IMR-90 (cell line): ENCODE measurements around the gene GABRR1. TPM values are rescaled to one million over a fixed set of nuclear protein-coding genes. Genes with fewer than 3 reads are reported as not detected.

ENCODE experiments used
- ATAC-seq: fragments of 200-7000 bp; cut with Tn5 transposase; 2 replicates; pipeline ENCODE4 v1.9.1; 2020; ENCODE audit warnings: low read depth, mild to moderate bottlenecking, moderate library complexity
- BruUV-seq: library from RNA; stranded (reverse); fragments of 400-500 nt; replicated peaks from 2 replicates; lab custom pipeline; 2021; lab: Mats Ljungman, UMichigan
- CTCF ChIA-PET: fragments of 300-600 bp; formaldehyde crosslinking; extraction: SDS; loops from one replicate; lab custom pipeline; 2021; ENCODE audit warnings: antibody characterized with exemption; lab: Yijun Ruan, JAX
- POLR2A ChIA-PET: fragments of 300-600 bp; sonication (Branson Sonifier 250); formaldehyde crosslinking; loops from one replicate; lab custom pipeline; 2022; ENCODE audit warnings: antibody characterized with exemption; ENCODE audit not compliant: unreplicated experiment; lab: Charles Lee
- DNase-seq: peaks from one replicate; pipeline ENCODE4 v3.0.0; 2013
- H2AFZ ChIP-seq: replicated peaks from 2 replicates; pipeline ENCODE3; 2013; ENCODE audit warnings: low read length, mild to moderate bottlenecking; ENCODE audit not compliant: poor library complexity
- H2AK5ac ChIP-seq: 2 replicates; pipeline ENCODE4 v1.6.1; 2013; ENCODE audit warnings: low read depth, low read length, inconsistent platforms
- H2AK9ac ChIP-seq: replicated peaks from 2 replicates; pipeline ENCODE3; 2013; ENCODE audit warnings: mild to moderate bottlenecking, low read depth, low read length, moderate library complexity; ENCODE audit not compliant: poor library complexity
- H2BK120ac ChIP-seq: 2 replicates; pipeline ENCODE4 v1.6.1; 2013; ENCODE audit warnings: low read depth, low read length, inconsistent platforms
- H2BK15ac ChIP-seq: 3 replicates; pipeline ENCODE4 v1.6.1; 2013; ENCODE audit warnings: low read depth, low read length, inconsistent platforms
- H2BK20ac ChIP-seq: 2 replicates; pipeline ENCODE4 v1.6.1; 2013; ENCODE audit warnings: low read depth, mild to moderate bottlenecking, inconsistent platforms, low read length, moderate library complexity
- H2BK5ac ChIP-seq: 2 replicates; pipeline ENCODE4 v1.6.1; 2013; ENCODE audit warnings: mild to moderate bottlenecking, low read depth, low read length, inconsistent platforms; ENCODE audit not compliant: poor library complexity, severe bottlenecking
- H3K14ac ChIP-seq: replicated peaks from 2 replicates; pipeline ENCODE4 v1.6.1; 2013; ENCODE audit warnings: low read depth, low read length, inconsistent platforms
- H3K18ac ChIP-seq: 2 replicates; pipeline ENCODE4 v1.6.1; 2013; ENCODE audit warnings: low read depth, low read length, control low read depth
- H3K23ac ChIP-seq: 2 replicates; pipeline ENCODE4 v1.6.1; 2013; ENCODE audit warnings: low read depth, low read length, inconsistent platforms
- H3K27ac ChIP-seq: 2 replicates; pipeline ENCODE4 v1.5.1; 2013; ENCODE audit warnings: mild to moderate bottlenecking, control low read depth, low read length; ENCODE audit not compliant: insufficient read depth
- H3K27me3 ChIP-seq: 2 replicates; pipeline ENCODE4 v1.6.1; 2013; ENCODE audit warnings: low read length; ENCODE audit not compliant: control insufficient read depth, insufficient read depth
- H3K36me3 ChIP-seq: 2 replicates; pipeline ENCODE4 v1.6.1; 2013; ENCODE audit warnings: low read length, mixed read lengths; ENCODE audit not compliant: control insufficient read depth, insufficient read depth
- H3K4ac ChIP-seq: 2 replicates; pipeline ENCODE4 v1.6.1; 2013; ENCODE audit warnings: low read depth, low read length, inconsistent platforms
- H3K4me1 ChIP-seq: 2 replicates; pipeline ENCODE4 v1.6.1; 2013; ENCODE audit warnings: low read length, mixed read lengths; ENCODE audit not compliant: control insufficient read depth, insufficient read depth
- H3K4me2 ChIP-seq: 2 replicates; pipeline ENCODE4 v1.6.1; 2013; ENCODE audit warnings: low read depth, mild to moderate bottlenecking, control low read depth, low read length, moderate library complexity
- H3K4me3 ChIP-seq: 2 replicates; pipeline ENCODE4 v1.5.1; 2013; ENCODE audit warnings: low read depth, mild to moderate bottlenecking, control low read depth, low read length, moderate library complexity; ENCODE audit not compliant: insufficient read depth
- H3K56ac ChIP-seq: 2 replicates; pipeline ENCODE4 v1.6.1; 2013; ENCODE audit warnings: low read length, inconsistent platforms; ENCODE audit not compliant: insufficient read depth; ENCODE audit errors: extremely low read depth
- H3K79me1 ChIP-seq, 2 experiments: 2 replicates each; pipeline ENCODE4 v1.6.1; 2013; ENCODE audit warnings: low read length in 2 of 2, inconsistent platforms in 1 of 2, low read depth in 1 of 2
- H3K9ac ChIP-seq: 2 replicates; pipeline ENCODE4 v1.6.1; 2013; ENCODE audit warnings: low read depth, low read length, control low read depth
- H3K9me1 ChIP-seq: 2 replicates; pipeline ENCODE4 v1.6.1; 2013; ENCODE audit warnings: low read length, inconsistent platforms; ENCODE audit not compliant: insufficient read depth
- H3K9me3 ChIP-seq: 2 replicates; pipeline ENCODE4 v1.6.1; 2013; ENCODE audit warnings: low read length; ENCODE audit not compliant: control insufficient read depth, insufficient read depth
- H4K20me1 ChIP-seq: 2 replicates; pipeline ENCODE4 v1.6.1; 2013; ENCODE audit warnings: low read length, inconsistent platforms; ENCODE audit not compliant: insufficient read depth
- H4K5ac ChIP-seq: 2 replicates; pipeline ENCODE4 v1.6.1; 2013; ENCODE audit warnings: mild to moderate bottlenecking, low read depth, low read length, control low read depth
- H4K8ac ChIP-seq, 2 experiments: 2 replicates each; pipeline ENCODE4 v1.6.1; 2013; ENCODE audit warnings: low read depth in 2 of 2, low read length in 2 of 2, control low read depth in 1 of 2, inconsistent platforms in 1 of 2
- H4K91ac ChIP-seq: 2 replicates; pipeline ENCODE4 v1.6.1; 2013; ENCODE audit warnings: low read depth, low read length, inconsistent platforms; ENCODE audit not compliant: insufficient read depth
- BHLHE40 ChIP-seq: fragments of 150-350 bp; IDR thresholded peaks from 2 replicates; pipeline ENCODE4 v1.6.1; 2016; ENCODE audit warnings: mild to moderate bottlenecking, low read depth, low read length
- CEBPB ChIP-seq: IDR thresholded peaks from 2 replicates; pipeline ENCODE4 v1.6.1; 2012; ENCODE audit warnings: low read depth, low read length, improper control_type of control experiment
- CHD1 ChIP-seq: IDR thresholded peaks from 2 replicates; pipeline ENCODE4 v1.6.1; 2012; ENCODE audit warnings: low read depth, low read length, improper control_type of control experiment
- ELK1 ChIP-seq: fragments of 150-350 bp; IDR thresholded peaks from 2 replicates; pipeline ENCODE4 v1.6.1; 2016; ENCODE audit warnings: low read depth, mild to moderate bottlenecking, low read length, moderate library complexity, borderline replicate concordance
- FOS ChIP-seq: fragments of 150-350 bp; IDR thresholded peaks from 2 replicates; pipeline ENCODE4 v1.6.1; 2016; ENCODE audit warnings: low read depth, low read length
- MAFK ChIP-seq: IDR thresholded peaks from 2 replicates; pipeline ENCODE4 v1.6.1; 2012; ENCODE audit warnings: low read depth, low read length, improper control_type of control experiment
- MAZ ChIP-seq: IDR thresholded peaks from 2 replicates; pipeline ENCODE4 v1.6.1; 2012; ENCODE audit warnings: low read depth, mild to moderate bottlenecking, low read length, improper control_type of control experiment, moderate library complexity, borderline replicate concordance
- MXI1 ChIP-seq: IDR thresholded peaks from 2 replicates; pipeline ENCODE4 v1.6.1; 2012; ENCODE audit warnings: low read depth, mild to moderate bottlenecking, low read length, moderate library complexity, borderline replicate concordance
- NFE2L2 ChIP-seq: fragments of 150-350 bp; IDR thresholded peaks from 2 replicates; pipeline ENCODE4 v1.6.1; 2016; ENCODE audit warnings: low read depth, mild to moderate bottlenecking, low read length
- POLR2A ChIP-seq: IDR thresholded peaks from 2 replicates; pipeline ENCODE4 v1.6.1; 2012; ENCODE audit warnings: mild to moderate bottlenecking, low read depth, low read length
- RAD21 ChIP-seq: IDR thresholded peaks from 2 replicates; pipeline ENCODE4 v1.6.1; 2012; ENCODE audit warnings: low read length, improper control_type of control experiment
- RCOR1 ChIP-seq: IDR thresholded peaks from 2 replicates; pipeline ENCODE4 v1.6.1; 2012; ENCODE audit warnings: mild to moderate bottlenecking, low read length, improper control_type of control experiment; ENCODE audit not compliant: insufficient replicate concordance
- RFX5 ChIP-seq: IDR thresholded peaks from 2 replicates; pipeline ENCODE4 v1.8.0; 2012; ENCODE audit warnings: low read depth, mild to moderate bottlenecking, low read length, moderate library complexity
- SMC3 ChIP-seq: fragments of 150-350 bp; IDR thresholded peaks from 2 replicates; pipeline ENCODE4 v1.6.1; 2016; ENCODE audit warnings: low read depth, mild to moderate bottlenecking, antibody characterized with exemption, low read length, moderate library complexity
- USF2 ChIP-seq: fragments of 150-350 bp; IDR thresholded peaks from 2 replicates; pipeline ENCODE4 v1.6.1; 2017; ENCODE audit warnings: mild to moderate bottlenecking, antibody characterized with exemption, low read length, low read depth
- WGBS, 2 experiments: methylation state at CpG; one replicate each; pipeline versions ENCODE4 v1.1.5 to v1.1.7; 2013; ENCODE audit warnings: missing lambda C conversion rate in 2 of 2; ENCODE audit not compliant: insufficient read length in 1 of 2; ENCODE audit errors: extremely low coverage in 2 of 2; 5-methylcytosine and 5-hydroxymethylcytosine counted together
- dilution Hi-C: fragments of 300-500 bp; cut with HindIII; formaldehyde crosslinking; loops from one replicate; pipeline ENCODE4 v1.14.3; 2018; ENCODE audit warnings: low sequenced_read_pairs; ENCODE audit not compliant: unreplicated experiment
- in situ Hi-C: fragments of 300-500 bp; cut with MboI; formaldehyde crosslinking; loops from 3 replicates; pipeline ENCODE4 v1.14.3; 2019; ENCODE audit warnings: low sequenced_read_pairs, inconsistent platforms, mixed read lengths
- intact Hi-C: fragments of 100-400 bp; cut with micrococcal nuclease; formaldehyde crosslinking; loops from 2 replicates; pipeline ENCODE4 v1.10.0; 2022
- polyA plus RNA-seq, 3 experiments: library from polyadenylated mRNA; depleted of rRNA; stranded (reverse); fragments of >200 nt; gene quantifications; 2 replicates each; pipeline ENCODE4 v1.2.3, GENCODE V29; 2012; ENCODE audit warnings: low replicate concordance in 1 of 3
- total RNA-seq: library from RNA; depleted of rRNA; stranded (reverse); fragments of >200 nt; gene quantifications from 2 replicates; pipeline ENCODE4 v1.2.3, GENCODE V29; 2012
- TF ChIP-seq, protein P1 (sequence below): conservative IDR thresholded peaks from 2 replicates; pipeline ENCODE4 v1.5.1; 2012; ENCODE audit warnings: mild to moderate bottlenecking, low read depth, low read length, improper control_type of control experiment

The GABRR1 gene
- total and polyA plus RNA-seq, 2 of the 4 experiments (the other 2 are of a cell fraction), result not detected

GRCh38 chr6:89173634-89174033, 43.5 kb downstream of the GABRR1 start:
- H2BK120ac ChIP-seq, result no peak overlapping the region
- no peak overlapping the region for H3K4me2 ChIP-seq
- no peak overlapping the region for H4K5ac ChIP-seq
- H3K23ac ChIP-seq, result no peak overlapping the region
- H2BK20ac ChIP-seq, result no peak overlapping the region
- dilution Hi-C loops (no loop called here), intact Hi-C loops (no loop called here), in situ Hi-C loops (no loop called here)
- no peaks in the 10 kb centered on the region for H3K79me1 ChIP-seq
- H2BK5ac ChIP-seq, result no peak overlapping the region
- H3K14ac ChIP-seq, result no peak overlapping the region
- H2AK9ac ChIP-seq, result no peak overlapping the region
- H3K9ac ChIP-seq, result no peak overlapping the region
- H2AK5ac ChIP-seq, result no peak overlapping the region
- no peak overlapping the region for H4K8ac ChIP-seq
- no CpG with 5 or more reads among the region's 4 CpGs for WGBS, 2 experiments
- no peaks in the 10 kb centered on the region for H3K36me3 ChIP-seq
- CTCF ChIA-PET, result interaction anchor here (1.1 kb wide), 1 partner anchor 191 kb away, joined by 3 read pairs; no protein-coding TSS in a partner anchor
- TF ChIP-seq FOS (no peak), RCOR1 (no peak), CEBPB (no peak), CHD1 (no peak), ELK1 (no peak), MAZ (no peak), SMC3 (no peak), MXI1 (no peak), NFE2L2 (no peak), RAD21 (no peak), POLR2A (no peak), BHLHE40 (no peak), RFX5 (no peak), USF2 (no peak), MAFK (no peak)
- TF ChIP-seq, protein P1, sequence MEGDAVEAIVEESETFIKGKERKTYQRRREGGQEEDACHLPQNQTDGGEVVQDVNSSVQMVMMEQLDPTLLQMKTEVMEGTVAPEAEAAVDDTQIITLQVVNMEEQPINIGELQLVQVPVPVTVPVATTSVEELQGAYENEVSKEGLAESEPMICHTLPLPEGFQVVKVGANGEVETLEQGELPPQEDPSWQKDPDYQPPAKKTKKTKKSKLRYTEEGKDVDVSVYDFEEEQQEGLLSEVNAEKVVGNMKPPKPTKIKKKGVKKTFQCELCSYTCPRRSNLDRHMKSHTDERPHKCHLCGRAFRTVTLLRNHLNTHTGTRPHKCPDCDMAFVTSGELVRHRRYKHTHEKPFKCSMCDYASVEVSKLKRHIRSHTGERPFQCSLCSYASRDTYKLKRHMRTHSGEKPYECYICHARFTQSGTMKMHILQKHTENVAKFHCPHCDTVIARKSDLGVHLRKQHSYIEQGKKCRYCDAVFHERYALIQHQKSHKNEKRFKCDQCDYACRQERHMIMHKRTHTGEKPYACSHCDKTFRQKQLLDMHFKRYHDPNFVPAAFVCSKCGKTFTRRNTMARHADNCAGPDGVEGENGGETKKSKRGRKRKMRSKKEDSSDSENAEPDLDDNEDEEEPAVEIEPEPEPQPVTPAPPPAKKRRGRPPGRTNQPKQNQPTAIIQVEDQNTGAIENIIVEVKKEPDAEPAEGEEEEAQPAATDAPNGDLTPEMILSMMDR, result no peak
- no peak for DNase-seq
- H3K9me3 ChIP-seq, result no peaks in the 10 kb centered on the region
- H3K56ac ChIP-seq, result no peak overlapping the region
- H4K20me1 ChIP-seq, result no peaks in the 10 kb centered on the region
- H2BK15ac ChIP-seq, result no peak overlapping the region
- POLR2A ChIA-PET, result no interaction called here
- H3K4me1 ChIP-seq, result no peaks in the 10 kb centered on the region
- BruUV-seq, result no TSS peak
- no peak overlapping the region for H3K18ac ChIP-seq
- H2AFZ ChIP-seq, result no peak overlapping the region
- no peak overlapping the region for H4K91ac ChIP-seq
- no peak overlapping the region for H3K4me3 ChIP-seq
- no peak overlapping the region for H3K27ac ChIP-seq
- H3K9me1 ChIP-seq, result no peaks in the 10 kb centered on the region
- no peaks in the 10 kb centered on the region; the same call in 1 of the 2 replicates for H3K27me3 ChIP-seq
- no peak for ATAC-seq
- H3K4ac ChIP-seq, result no peak overlapping the region
